OCI-LY3 (cell line): ENCODE measurements around the gene MAP2K6.

Experiments used
- H2AFZ ChIP-seq: fragments of 200-600, 300-600 bp; shearing (Covaris generic); 2 replicates; pipeline ENCODE4 v1.6.0; 2014; ENCODE audit warnings: antibody characterized with exemption, low read depth, low read length
- H3K27ac ChIP-seq: fragments of 200-600, 300-600 bp; sonication (generic); 2 replicates; pipeline ENCODE4 v1.5.1; 2014; ENCODE audit warnings: mild to moderate bottlenecking, low read length, moderate library complexity, mixed read lengths
- H3K27me3 ChIP-seq: fragments of 200-600, 300-600 bp; sonication (generic); 2 replicates; pipeline ENCODE4 v1.6.1; 2014; ENCODE audit warnings: low read depth, low read length, mixed read lengths
- H3K36me3 ChIP-seq: fragments of 200-600, 300-600 bp; sonication (generic); replicated peaks from 2 replicates; pipeline ENCODE3; 2014; ENCODE audit warnings: low read depth, low read length, mixed read lengths
- H3K4me1 ChIP-seq: fragments of 300-600, 200-600 bp; sonication (generic); 2 replicates; pipeline ENCODE4 v1.6.1; 2014; ENCODE audit warnings: low read length, mixed read lengths
- H3K4me2 ChIP-seq: fragments of 200-600, 300-600 bp; sonication (generic); 2 replicates; pipeline ENCODE4 v1.6.1; 2014; ENCODE audit warnings: low read length, mixed read lengths
- H3K4me3 ChIP-seq: fragments of 300-600, 200-600 bp; sonication (generic); 2 replicates; pipeline ENCODE4 v1.5.1; 2014; ENCODE audit warnings: antibody characterized with exemption, mild to moderate bottlenecking, low read length, moderate library complexity
- H3K79me2 ChIP-seq: fragments of 300-600, 200-600 bp; shearing (Covaris generic); 2 replicates; pipeline ENCODE4 v1.6.1; 2014; ENCODE audit warnings: mild to moderate bottlenecking, low read length, mixed read lengths
- H3K9ac ChIP-seq: fragments of 300-600, 200-600 bp; shearing (Covaris generic); 2 replicates; pipeline ENCODE4 v1.6.0; 2014; ENCODE audit warnings: mild to moderate bottlenecking, low read length, moderate library complexity
- H3K9me3 ChIP-seq: fragments of 200-600, 300-600 bp; shearing (Covaris generic); 2 replicates; pipeline ENCODE4 v1.6.1; 2014; ENCODE audit warnings: low read length, mixed read lengths; ENCODE audit not compliant: insufficient read depth
- H4K20me1 ChIP-seq: fragments of 200-600, 300-600 bp; sonication (generic); 2 replicates; pipeline ENCODE4 v1.6.1; 2016; ENCODE audit warnings: low read length, mixed read lengths; ENCODE audit not compliant: insufficient read depth
- EZH2phosphoT487 ChIP-seq: fragments of 200-600 bp; shearing (Covaris generic); IDR thresholded peaks from 2 replicates; pipeline ENCODE4 v1.6.1; 2018; ENCODE audit warnings: antibody characterized with exemption, mixed run types, low read depth
- TF ChIP-seq, protein P1 (sequence below): fragments of 200-600, 300-600 bp; sonication (generic); IDR thresholded peaks from 2 replicates; pipeline ENCODE4 v1.5.1; 2014; ENCODE audit warnings: antibody characterized with exemption, low read length, low read depth

The MAP2K6 gene

DNA sequence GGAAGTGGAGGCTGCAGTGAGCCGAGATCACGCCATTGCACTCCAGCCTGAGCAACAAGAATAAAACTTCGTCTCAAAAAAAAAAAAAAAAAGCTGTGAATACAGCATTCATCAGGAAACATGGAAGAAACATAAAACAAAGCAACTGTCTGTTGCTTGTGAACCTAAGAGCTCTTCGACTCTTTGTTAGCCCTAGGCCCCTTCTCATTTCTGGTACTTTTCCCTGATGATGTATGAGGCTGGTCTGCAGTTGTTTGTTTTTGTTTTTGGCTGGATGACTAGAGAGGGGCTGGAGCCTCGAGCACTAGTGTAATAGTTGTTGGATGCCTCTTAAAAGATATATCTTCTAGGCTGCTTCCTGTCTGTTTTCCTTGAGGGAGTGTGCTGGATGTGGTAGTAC is 113.5 kb downstream of the MAP2K6 start:
- Histone ChIP-seq H3K4me2 (no peak overlapping the region), H2AFZ (no peak overlapping the region), H3K4me3 (no peak overlapping the region), H3K9ac (no peak overlapping the region), H3K27ac (no peak overlapping the region), H3K9me3 (no peaks in the 10 kb centered on the region), H3K79me2 (no peaks in the 10 kb centered on the region), H3K27me3 (no peaks in the 10 kb centered on the region), H3K4me1 (peaks cover 9% of the 10 kb centered on the region), H3K36me3 (peaks cover 16% of the 10 kb centered on the region), H4K20me1 (no peaks in the 10 kb centered on the region)
- TF ChIP-seq, protein P1, sequence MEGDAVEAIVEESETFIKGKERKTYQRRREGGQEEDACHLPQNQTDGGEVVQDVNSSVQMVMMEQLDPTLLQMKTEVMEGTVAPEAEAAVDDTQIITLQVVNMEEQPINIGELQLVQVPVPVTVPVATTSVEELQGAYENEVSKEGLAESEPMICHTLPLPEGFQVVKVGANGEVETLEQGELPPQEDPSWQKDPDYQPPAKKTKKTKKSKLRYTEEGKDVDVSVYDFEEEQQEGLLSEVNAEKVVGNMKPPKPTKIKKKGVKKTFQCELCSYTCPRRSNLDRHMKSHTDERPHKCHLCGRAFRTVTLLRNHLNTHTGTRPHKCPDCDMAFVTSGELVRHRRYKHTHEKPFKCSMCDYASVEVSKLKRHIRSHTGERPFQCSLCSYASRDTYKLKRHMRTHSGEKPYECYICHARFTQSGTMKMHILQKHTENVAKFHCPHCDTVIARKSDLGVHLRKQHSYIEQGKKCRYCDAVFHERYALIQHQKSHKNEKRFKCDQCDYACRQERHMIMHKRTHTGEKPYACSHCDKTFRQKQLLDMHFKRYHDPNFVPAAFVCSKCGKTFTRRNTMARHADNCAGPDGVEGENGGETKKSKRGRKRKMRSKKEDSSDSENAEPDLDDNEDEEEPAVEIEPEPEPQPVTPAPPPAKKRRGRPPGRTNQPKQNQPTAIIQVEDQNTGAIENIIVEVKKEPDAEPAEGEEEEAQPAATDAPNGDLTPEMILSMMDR: no peak

DNA sequence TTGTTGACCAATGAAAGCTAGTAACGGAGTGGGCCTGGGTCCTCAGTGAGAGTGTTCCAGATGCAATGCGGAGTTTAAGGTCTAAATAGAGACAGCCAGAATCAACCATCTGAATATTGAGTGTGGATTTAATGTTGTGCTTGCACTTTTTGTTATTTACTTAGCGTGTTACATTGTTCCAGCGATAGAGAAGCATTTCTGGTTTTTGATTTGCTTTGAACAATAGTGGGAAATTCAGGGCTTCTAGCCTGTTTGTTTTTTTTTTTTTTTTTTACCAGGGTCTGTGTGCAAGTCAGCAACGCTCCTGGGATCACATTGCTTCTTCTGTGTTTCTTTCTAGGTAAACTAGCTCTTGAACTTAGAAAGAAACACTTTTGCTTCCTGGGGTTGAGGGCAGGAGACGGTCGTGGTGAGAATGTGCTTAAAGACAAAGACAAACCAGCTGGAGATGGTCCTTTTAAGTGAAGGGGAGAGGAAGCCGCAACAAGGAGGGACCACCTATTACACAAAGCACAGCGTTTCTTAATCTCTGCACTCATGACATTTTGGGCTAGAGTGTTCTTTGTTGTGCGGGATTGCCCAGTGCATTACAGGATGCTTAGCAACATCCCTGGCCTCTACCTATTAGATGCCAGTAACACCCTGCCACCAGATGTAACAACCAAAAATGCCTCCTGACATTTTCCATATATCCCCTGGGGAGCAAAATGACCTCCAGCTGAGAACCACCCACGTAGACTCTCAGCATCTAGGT is 119.2 kb downstream of the MAP2K6 start:
- Histone ChIP-seq H3K4me2 (no peak overlapping the region), H3K9ac (no peak overlapping the region), H3K36me3 (peaks cover 7% of the 10 kb centered on the region), H2AFZ (no peak overlapping the region), H4K20me1 (no peaks in the 10 kb centered on the region), H3K27me3 (no peaks in the 10 kb centered on the region), H3K27ac (no peak overlapping the region), H3K4me1 (no peaks in the 10 kb centered on the region), H3K4me3 (no peak overlapping the region), H3K9me3 (no peaks in the 10 kb centered on the region), H3K79me2 (no peaks in the 10 kb centered on the region)
- no peak for TF ChIP-seq EZH2phosphoT487
- TF ChIP-seq, protein P1: no peak

DNA sequence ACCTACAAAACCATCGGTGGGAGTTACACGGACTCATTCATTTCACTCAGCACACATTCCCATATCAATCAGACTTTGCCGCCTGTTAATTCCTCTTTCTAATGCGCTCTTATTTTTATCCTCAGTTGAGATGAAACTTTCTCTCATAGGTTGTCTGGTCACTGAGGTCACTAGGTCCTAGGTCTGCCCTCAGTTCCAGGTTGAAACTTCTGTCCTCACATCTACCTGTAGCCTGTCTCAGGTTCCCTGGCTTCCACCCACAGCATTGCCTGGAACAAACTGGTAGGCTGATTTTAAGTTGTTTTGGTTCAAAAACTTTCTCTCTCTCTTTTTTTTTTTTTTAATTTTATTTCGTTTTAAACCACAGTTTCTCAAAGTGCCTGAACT is 119.7 kb downstream of the MAP2K6 start:
- H3K4me3 ChIP-seq: no peak overlapping the region
- H3K27ac ChIP-seq: no peak overlapping the region
- H4K20me1 ChIP-seq: no peaks in the 10 kb centered on the region
- TF ChIP-seq EZH2phosphoT487: no peak
- TF ChIP-seq, protein P1: no peak
- H3K79me2 ChIP-seq: no peaks in the 10 kb centered on the region
- peaks cover 7% of the 10 kb centered on the region for H3K36me3 ChIP-seq
- H3K4me2 ChIP-seq: no peak overlapping the region
- H3K4me1 ChIP-seq: no peaks in the 10 kb centered on the region
- no peaks in the 10 kb centered on the region for H3K9me3 ChIP-seq
- no peaks in the 10 kb centered on the region for H3K27me3 ChIP-seq
- no peak overlapping the region for H3K9ac ChIP-seq
- H2AFZ ChIP-seq: no peak overlapping the region

DNA sequence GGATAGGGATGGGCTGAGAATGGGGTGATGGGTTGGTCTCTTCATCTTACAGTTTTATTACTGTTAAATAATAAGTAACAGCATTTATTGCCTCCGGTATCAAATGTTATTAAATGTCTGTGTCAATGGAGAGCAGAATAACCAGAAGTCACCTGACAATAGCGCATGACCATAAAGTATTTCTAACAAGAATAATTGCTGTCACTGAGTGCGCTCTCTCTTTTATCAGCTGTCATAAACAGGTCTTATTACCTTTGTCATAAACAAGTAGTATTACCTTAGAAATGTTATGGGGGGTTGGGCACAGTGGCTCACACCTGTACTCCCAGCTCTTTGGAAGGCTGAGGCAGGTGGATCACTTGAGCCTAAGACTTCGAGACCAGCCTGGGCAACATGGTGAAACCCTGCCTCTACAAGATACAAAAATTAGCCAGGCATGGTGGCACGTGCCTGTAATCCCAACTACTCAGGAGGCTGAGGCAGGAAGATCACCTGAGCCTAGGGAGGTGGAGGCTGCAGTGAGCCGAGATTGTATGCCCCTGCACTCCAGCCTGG is 120.6 kb downstream of the MAP2K6 start:
- Histone ChIP-seq H3K27me3 (no peaks in the 10 kb centered on the region), H3K4me3 (no peak overlapping the region), H3K4me2 (no peak overlapping the region), H3K79me2 (no peaks in the 10 kb centered on the region), H3K9ac (no peak overlapping the region), H4K20me1 (no peaks in the 10 kb centered on the region), H2AFZ (no peak overlapping the region), H3K9me3 (no peaks in the 10 kb centered on the region), H3K36me3 (peaks cover 7% of the 10 kb centered on the region), H3K27ac (no peak overlapping the region), H3K4me1 (no peaks in the 10 kb centered on the region)
- TF ChIP-seq EZH2phosphoT487: no peak
- TF ChIP-seq, protein P1: no peak
